Measurements from ENCODE around the gene R3HDML.

R3HDML gene

GRCh38 chr20:44394702-44395460, 58.0 kb downstream of the R3HDML start:
- H3K27ac ChIP-seq (replicated peaks; ENCODE audit: low read length) = no peak overlapping the region
- no peak overlapping the region for H4K91ac ChIP-seq (ENCODE audit: low read depth, low read length, poor library complexity)
- no peak overlapping the region for H3K9ac ChIP-seq (ENCODE audit: low read depth, low read length, poor library complexity)
- no peak overlapping the region for H3K18ac ChIP-seq (ENCODE audit: low read length)
- no peaks in the 10 kb centered on the region for H3K79me1 ChIP-seq (ENCODE audit: low read depth, low read length)
- no peak overlapping the region for H3K23ac ChIP-seq (ENCODE audit: low read depth, low read length, poor library complexity)
- H2AK5ac ChIP-seq (ENCODE audit: low read depth, low read length) = no peak overlapping the region
- peaks cover 0 to 10% of the 10 kb centered on the region in 2 donors for H3K4me1 ChIP-seq (ENCODE audit: control insufficient read depth in 2 of 2, insufficient read depth in 1 of 2, low read depth in 1 of 2, low read length in 2 of 2)
- no peaks in the 10 kb centered on the region for H3K9me3 ChIP-seq (replicated peaks in 1 of 2; ENCODE audit: control insufficient read depth in 2 of 2, insufficient read depth in 1 of 2, low read depth in 1 of 2, low read length in 2 of 2)
- H2BK12ac ChIP-seq (ENCODE audit: low read length) = no peak overlapping the region
- H3K4ac ChIP-seq (ENCODE audit: low read length) = no peak overlapping the region
- H3K4me3 ChIP-seq (ENCODE audit: low read length in 2 of 2) = no peak overlapping the region
- H3K36me3 ChIP-seq (replicated peaks in 1 of 2; ENCODE audit: control insufficient read depth in 2 of 2, insufficient read depth in 2 of 2, low read length in 2 of 2) = no peaks in the 10 kb centered on the region
- H4K8ac ChIP-seq (ENCODE audit: low read depth, low read length) = no peak overlapping the region
- no peak overlapping the region for H3K14ac ChIP-seq (ENCODE audit: low read length)
- no peak overlapping the region for H2AFZ ChIP-seq (ENCODE audit: low read length)
- no peak overlapping the region for H3K4me2 ChIP-seq (ENCODE audit: insufficient read depth, low read length, poor library complexity, severe bottlenecking)
- DNase-seq (ENCODE audit: low spot score) = no peak
- no CpG with 5 or more reads among the region's 15 CpGs for WGBS, 2 donors (ENCODE audit: extremely low coverage in 2 of 2, insufficient read length in 2 of 2, insufficient replicate concordance in 1 of 2)
- H2BK15ac ChIP-seq (ENCODE audit: low read length) = no peak overlapping the region
- peaks cover 0 to 33% (median 0%) of the 10 kb centered on the region in 3 experiments for H3K27me3 ChIP-seq (ENCODE audit: control insufficient read depth in 3 of 3, insufficient read depth in 3 of 3, low read depth in 1 of 3, low read length in 3 of 3)
- H2BK120ac ChIP-seq (ENCODE audit: low read depth, low read length) = no peak overlapping the region
- H2BK5ac ChIP-seq (ENCODE audit: low read length) = no peak overlapping the region

- H3K23ac ChIP-seq (ENCODE audit: low read depth, low read length, poor library complexity) = no peak overlapping the region
- no peaks in the 10 kb centered on the region for H3K9me3 ChIP-seq (replicated peaks in 1 of 2; ENCODE audit: control insufficient read depth in 2 of 2, insufficient read depth in 1 of 2, low read depth in 1 of 2, low read length in 2 of 2)
- no peak overlapping the region for H2AK5ac ChIP-seq (ENCODE audit: low read depth, low read length)
- WGBS, 2 donors (ENCODE audit: extremely low coverage in 2 of 2, insufficient read length in 2 of 2, insufficient replicate concordance in 1 of 2) = no CpG with 5 or more reads among the region's 11 CpGs
- no peak overlapping the region for H3K4me2 ChIP-seq (ENCODE audit: insufficient read depth, low read length, poor library complexity, severe bottlenecking)
- peak overlapping the region; percentile 15 for H3K18ac ChIP-seq (ENCODE audit: low read length)
- H2BK12ac ChIP-seq (ENCODE audit: low read length) = no peak overlapping the region
- DNase-seq (ENCODE audit: low spot score) = no peak
- no peak overlapping the region for H2AFZ ChIP-seq (ENCODE audit: low read length)
- H3K79me1 ChIP-seq (ENCODE audit: low read depth, low read length) = no peaks in the 10 kb centered on the region
- no peak overlapping the region for H4K8ac ChIP-seq (ENCODE audit: low read depth, low read length)
- H3K14ac ChIP-seq (ENCODE audit: low read length) = no peak overlapping the region
- peaks cover 0 to 2% of the 10 kb centered on the region in 2 donors for H3K4me1 ChIP-seq (ENCODE audit: control insufficient read depth in 2 of 2, insufficient read depth in 1 of 2, low read depth in 1 of 2, low read length in 2 of 2)
- H3K36me3 ChIP-seq (replicated peaks in 1 of 2; ENCODE audit: control insufficient read depth in 2 of 2, insufficient read depth in 2 of 2, low read length in 2 of 2) = no peaks in the 10 kb centered on the region
- H3K4me3 ChIP-seq (ENCODE audit: low read length in 2 of 2) = no peak overlapping the region
- no peak overlapping the region for H3K4ac ChIP-seq (ENCODE audit: low read length)
- H2BK15ac ChIP-seq (ENCODE audit: low read length) = no peak overlapping the region
- H4K91ac ChIP-seq (ENCODE audit: low read depth, low read length, poor library complexity) = no peak overlapping the region
- H2BK5ac ChIP-seq (ENCODE audit: low read length) = no peak overlapping the region
- H3K27me3 ChIP-seq (ENCODE audit: control insufficient read depth in 3 of 3, insufficient read depth in 3 of 3, low read depth in 1 of 3, low read length in 3 of 3) = peaks cover 0 to 39% (median 0%) of the 10 kb centered on the region in 3 experiments
- H3K9ac ChIP-seq (ENCODE audit: low read depth, low read length, poor library complexity) = no peak overlapping the region
- H2BK120ac ChIP-seq (ENCODE audit: low read depth, low read length) = no peak overlapping the region
- no peak overlapping the region for H3K27ac ChIP-seq (replicated peaks; ENCODE audit: low read length)
These were observed 58.9 kb downstream of the R3HDML start for GRCh38 chr20:44395461-44396340.

GRCh38 chr20:44396369-44397130, 59.7 kb downstream of the R3HDML start:
- DNase-seq (ENCODE audit: low spot score) = no peak
- no peak overlapping the region for H2BK120ac ChIP-seq (ENCODE audit: low read depth, low read length)
- H3K18ac ChIP-seq (ENCODE audit: low read length) = no peak overlapping the region
- no peaks in the 10 kb centered on the region for H3K79me1 ChIP-seq (ENCODE audit: low read depth, low read length)
- no peak overlapping the region for H2BK5ac ChIP-seq (ENCODE audit: low read length)
- no CpG with 5 or more reads among the region's 8 CpGs for WGBS, 2 donors (ENCODE audit: extremely low coverage in 2 of 2, insufficient read length in 2 of 2, insufficient replicate concordance in 1 of 2)
- H4K8ac ChIP-seq (ENCODE audit: low read depth, low read length) = no peak overlapping the region
- H3K27me3 ChIP-seq (ENCODE audit: control insufficient read depth in 3 of 3, insufficient read depth in 3 of 3, low read depth in 1 of 3, low read length in 3 of 3) = peaks cover 0 to 39% (median 0%) of the 10 kb centered on the region in 3 experiments
- H2BK15ac ChIP-seq (ENCODE audit: low read length) = no peak overlapping the region
- no peak overlapping the region for H4K91ac ChIP-seq (ENCODE audit: low read depth, low read length, poor library complexity)
- no peak overlapping the region for H3K4me2 ChIP-seq (ENCODE audit: insufficient read depth, low read length, poor library complexity, severe bottlenecking)
- H3K27ac ChIP-seq (replicated peaks; ENCODE audit: low read length) = no peak overlapping the region
- H2AK5ac ChIP-seq (ENCODE audit: low read depth, low read length) = no peak overlapping the region
- no peak overlapping the region for H3K23ac ChIP-seq (ENCODE audit: low read depth, low read length, poor library complexity)
- no peak overlapping the region for H3K4me3 ChIP-seq (ENCODE audit: low read length in 2 of 2)
- H3K4me1 ChIP-seq (ENCODE audit: control insufficient read depth in 2 of 2, insufficient read depth in 1 of 2, low read depth in 1 of 2, low read length in 2 of 2) = no peaks in the 10 kb centered on the region
- no peak overlapping the region for H2BK12ac ChIP-seq (ENCODE audit: low read length)
- no peak overlapping the region for H3K14ac ChIP-seq (ENCODE audit: low read length)
- H3K9me3 ChIP-seq (replicated peaks in 1 of 2; ENCODE audit: control insufficient read depth in 2 of 2, insufficient read depth in 1 of 2, low read depth in 1 of 2, low read length in 2 of 2) = no peaks in the 10 kb centered on the region
- H3K4ac ChIP-seq (ENCODE audit: low read length) = no peak overlapping the region
- no peak overlapping the region for H2AFZ ChIP-seq (ENCODE audit: low read length)
- H3K9ac ChIP-seq (ENCODE audit: low read depth, low read length, poor library complexity) = no peak overlapping the region
- no peaks in the 10 kb centered on the region for H3K36me3 ChIP-seq (replicated peaks in 1 of 2; ENCODE audit: control insufficient read depth in 2 of 2, insufficient read depth in 2 of 2, low read length in 2 of 2)

Measured in neuronal stem cell (in vitro differentiated cells).